Natural killer cell treated with Interleukin-12 subunit alpha and Interleukin-12 subunit beta and Interleukin-15 and Interleukin-18, amount 100 ng/mL, for 72 hours (primary cell): ENCODE data around the gene NAA35. TPM values are rescaled to one million over a fixed set of nuclear protein-coding genes. Genes with fewer than 3 reads are reported as not detected.
"Not testable (repeated sequence)": the region's sequence is repeated elsewhere in the genome, so short reads cannot be mapped to it uniquely, and the experiment has no call there.

Source experiments
- ATAC-seq, 2 donors: fragments of 150-1000 bp; cut with Tn5 transposase in 1 of 2; sonication (Bioruptor Pico), chemical (Tn5 transposase) in 1 of 2; 2 replicates each; pipeline ENCODE4 v1.10.0; 2021
- DNase-seq: peaks from one replicate; pipeline ENCODE4 v3.0.0; 2022; ENCODE audit warnings: low spot score
- H3K27ac Mint-ChIP-seq, 2 donors: 1 replicate in 1 of 2; 2 replicates in 1 of 2; pipeline ENCODE4 v1.8.0; 2022; ENCODE audit warnings: mixed read lengths in 2 of 2, mild to moderate bottlenecking in 1 of 2, moderate library complexity in 1 of 2
- H3K27me3 Mint-ChIP-seq, 2 donors: 1 replicate in 1 of 2; 2 replicates in 1 of 2; pipeline ENCODE4 v1.8.0; 2022; ENCODE audit warnings: mixed read lengths in 2 of 2
- H3K36me3 Mint-ChIP-seq: one replicate; pipeline ENCODE4 v1.8.0; 2022; ENCODE audit warnings: mixed read lengths
- H3K4me1 Mint-ChIP-seq, 2 donors: 1 replicate in 1 of 2; 2 replicates in 1 of 2; pipeline ENCODE4 v1.8.0; 2022; ENCODE audit warnings: low read depth in 2 of 2, mixed read lengths in 2 of 2, mild to moderate bottlenecking in 1 of 2
- H3K4me3 Mint-ChIP-seq: one replicate; pipeline ENCODE4 v1.8.0; 2022; ENCODE audit warnings: mixed read lengths
- H3K9me3 Mint-ChIP-seq: 2 replicates; pipeline ENCODE4 v1.8.0; 2022; ENCODE audit warnings: mixed read lengths
- total RNA-seq, 2 donors: library from RNA; stranded (reverse); gene quantifications; one replicate each; pipeline ENCODE4 v1.2.3, GENCODE V29; 2022

NAA35 gene
- total RNA-seq, 2 donors from 2014 or later: 26.7 to 33.7 TPM

DNA sequence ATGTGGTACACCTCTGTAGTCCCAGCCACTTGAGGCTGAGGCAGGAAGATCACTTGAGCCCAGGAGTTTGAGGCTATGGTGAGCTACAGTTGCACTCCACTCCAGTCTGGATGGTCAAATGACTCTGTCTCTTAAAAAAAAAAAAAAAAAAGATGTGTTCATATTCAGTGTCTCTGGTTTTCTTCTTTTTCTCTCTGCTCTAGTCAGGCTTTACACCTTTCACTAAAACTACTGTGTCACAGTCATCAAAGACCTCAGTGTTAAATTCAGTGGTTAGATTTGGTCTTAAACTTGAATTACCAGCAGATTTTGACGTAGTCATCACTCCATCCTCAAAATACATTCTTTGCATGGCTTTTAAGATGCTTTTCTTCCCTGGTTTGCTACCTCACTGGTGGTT is 28.8 kb downstream of the NAA35 start:
- Mint-ChIP-seq H3K36me3 (peaks cover 31% of the 10 kb centered on the region), H3K27me3 (no peaks in the 10 kb centered on the region), H3K4me1 (peaks cover 18 to 27% of the 10 kb centered on the region in 2 donors), H3K27ac (no peak overlapping the region), H3K9me3 (no peaks in the 10 kb centered on the region), H3K4me3 (no peak overlapping the region)
- ATAC-seq (no peak), DNase-seq (no peak)

DNA sequence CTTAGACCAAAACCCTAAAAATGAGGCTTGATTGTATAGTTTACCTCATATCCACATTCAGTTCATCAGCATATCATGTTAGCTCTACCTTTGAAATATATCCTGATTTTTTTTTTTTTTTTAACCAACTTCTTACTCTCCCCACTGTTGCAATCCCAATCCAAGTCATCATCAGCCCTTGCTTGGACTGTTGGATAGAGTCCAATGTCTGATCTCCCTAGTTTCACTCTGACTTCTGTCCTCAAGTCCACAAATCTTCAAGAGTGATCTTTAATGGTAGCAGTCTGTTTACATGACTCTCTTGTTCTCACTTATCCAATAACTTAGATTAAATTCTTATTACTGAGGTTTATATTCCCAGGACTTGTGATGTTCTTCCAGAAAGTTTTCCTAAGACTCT is 30.8 kb downstream of the NAA35 start:
- H3K36me3 Mint-ChIP-seq: peaks cover 25% of the 10 kb centered on the region
- peak overlapping the region in 1 of 2 donors; percentile 14 for H3K27ac Mint-ChIP-seq
- DNase-seq (no peak), ATAC-seq (no peak)
- H3K4me3 Mint-ChIP-seq: no peak overlapping the region
- peaks cover 18 to 27% of the 10 kb centered on the region in 2 donors for H3K4me1 Mint-ChIP-seq
- no peaks in the 10 kb centered on the region for H3K27me3 Mint-ChIP-seq
- no peaks in the 10 kb centered on the region for H3K9me3 Mint-ChIP-seq

DNA sequence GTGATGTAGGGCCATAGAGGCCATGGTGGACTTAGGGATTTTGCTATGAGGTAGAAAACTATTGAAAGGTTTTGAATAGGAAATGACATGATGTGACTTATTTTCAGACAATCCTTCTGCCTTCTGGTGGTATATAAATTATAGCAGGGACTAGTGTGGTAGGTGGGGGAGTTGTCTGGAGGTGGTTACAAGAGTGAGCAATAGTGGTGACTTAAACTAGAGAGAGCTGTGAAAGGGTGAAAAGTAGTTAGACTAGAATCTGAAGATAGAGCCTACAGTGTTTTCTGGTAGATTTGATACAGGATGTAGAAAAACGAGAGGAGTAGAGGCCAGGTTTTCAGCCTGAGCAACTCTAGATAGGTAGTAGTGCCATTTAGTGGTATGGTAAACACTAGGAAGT is 32.3 kb downstream of the NAA35 start:
- Mint-ChIP-seq H3K27ac (no peak overlapping the region), H3K9me3 (no peaks in the 10 kb centered on the region), H3K36me3 (peaks cover 27% of the 10 kb centered on the region), H3K4me3 (no peak overlapping the region), H3K27me3 (no peaks in the 10 kb centered on the region), H3K4me1 (peaks cover 18 to 27% of the 10 kb centered on the region in 2 donors)
- ATAC-seq: no peak
- DNase-seq: no peak

DNA sequence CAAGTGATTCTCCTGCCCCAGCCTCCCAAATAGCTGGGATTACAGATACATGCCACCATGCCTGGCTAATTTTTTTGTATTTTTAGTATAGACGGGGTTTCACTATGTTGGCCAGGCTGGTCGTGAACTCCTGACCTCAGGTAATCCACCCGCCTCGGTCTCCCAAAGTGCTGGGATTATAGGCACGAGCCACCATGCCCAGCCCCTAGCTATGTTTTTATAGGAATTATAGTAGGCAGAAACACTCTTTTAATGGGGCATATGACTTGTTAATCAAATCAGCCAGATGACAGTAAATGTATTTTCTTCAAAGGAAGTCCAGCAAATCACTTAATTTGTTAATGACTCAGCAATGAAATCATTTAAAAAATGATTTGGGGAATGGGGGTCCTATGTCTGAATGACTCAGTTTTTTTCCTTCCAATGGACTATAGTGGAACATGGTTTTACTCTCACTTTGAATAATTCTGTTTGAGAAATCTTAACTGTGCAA is 33.2 kb downstream of the NAA35 start:
- Mint-ChIP-seq H3K36me3 (peaks cover 30% of the 10 kb centered on the region), H3K4me1 (peaks cover 18 to 27% of the 10 kb centered on the region in 2 donors)
- H3K27ac Mint-ChIP-seq, H3K9me3 Mint-ChIP-seq, ATAC-seq, DNase-seq, H3K27me3 Mint-ChIP-seq, H3K4me3 Mint-ChIP-seq: not testable (repeated sequence)

DNA sequence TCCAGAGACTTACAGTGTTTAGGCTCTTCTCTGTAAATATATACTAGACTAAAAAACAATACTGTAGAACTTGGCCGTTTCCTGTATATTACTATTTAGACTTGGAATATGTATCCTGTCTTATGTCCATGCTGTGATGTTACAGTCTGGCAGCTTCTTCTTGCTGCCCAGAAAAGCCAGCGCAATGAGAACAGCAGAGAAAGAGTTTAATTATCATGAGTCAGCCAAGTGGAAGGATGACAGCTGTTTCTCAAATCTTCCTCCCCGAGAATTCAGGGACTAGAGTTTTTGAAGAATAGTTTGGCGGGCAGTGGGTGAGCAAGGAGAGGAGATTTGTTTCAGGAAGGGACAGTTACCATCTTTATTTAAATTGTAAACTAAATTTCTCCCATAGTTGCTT is 37.5 kb downstream of the NAA35 start:
- ATAC-seq: no peak
- Mint-ChIP-seq H3K4me1 (no peaks in the 10 kb centered on the region), H3K9me3 (no peaks in the 10 kb centered on the region), H3K4me3 (no peak overlapping the region), H3K27ac (no peak overlapping the region), H3K27me3 (no peaks in the 10 kb centered on the region), H3K36me3 (peaks cover 35% of the 10 kb centered on the region)
- no peak for DNase-seq

DNA sequence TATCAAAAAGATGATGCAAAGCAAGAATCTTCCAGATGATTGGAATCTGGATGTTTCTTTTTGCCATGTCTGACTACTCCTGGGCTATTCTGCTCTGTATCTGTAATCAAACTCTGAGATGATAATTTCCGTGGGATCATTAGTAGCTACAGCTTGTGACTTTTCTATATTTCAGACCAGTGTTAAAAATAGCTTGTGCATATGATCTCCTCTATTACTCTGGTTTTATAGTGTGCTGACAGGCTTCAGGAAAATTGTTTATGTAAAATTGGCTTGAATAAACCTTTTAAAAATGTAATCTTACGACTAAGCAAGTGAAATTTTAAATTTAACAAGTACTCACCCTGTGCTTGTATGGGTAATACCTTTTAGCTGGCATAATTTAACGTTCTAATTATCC is 40.4 kb downstream of the NAA35 start:
- no peak overlapping the region for H3K4me3 Mint-ChIP-seq
- no peaks in the 10 kb centered on the region for H3K27me3 Mint-ChIP-seq
- H3K36me3 Mint-ChIP-seq: peaks cover 59% of the 10 kb centered on the region
- ATAC-seq (no peak), DNase-seq (no peak)
- H3K27ac Mint-ChIP-seq: no peak overlapping the region
- H3K9me3 Mint-ChIP-seq: no peaks in the 10 kb centered on the region
- H3K4me1 Mint-ChIP-seq: no peaks in the 10 kb centered on the region

DNA sequence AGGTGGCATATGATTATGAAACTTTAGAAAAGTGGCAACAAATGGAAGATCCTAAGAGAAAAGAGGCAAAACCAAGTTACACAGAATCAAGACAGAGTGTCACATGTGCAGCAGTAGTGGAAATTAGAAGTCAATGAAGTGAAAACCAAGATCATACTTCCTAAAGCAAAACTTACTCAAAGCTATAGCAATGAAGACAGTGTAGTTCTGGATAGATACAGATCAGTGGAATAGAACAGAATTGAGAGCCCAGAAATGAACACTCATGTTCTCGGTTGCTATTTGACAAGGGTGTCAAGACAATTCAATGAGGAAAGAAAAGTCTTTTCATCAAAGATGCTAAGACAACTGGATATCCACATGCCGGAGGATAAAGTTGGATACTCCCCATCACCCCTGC is 43.5 kb downstream of the NAA35 start:
- Mint-ChIP-seq H3K9me3 (no peaks in the 10 kb centered on the region), H3K27ac (no peak overlapping the region), H3K4me1 (peaks cover 0 to 4% of the 10 kb centered on the region in 2 donors), H3K4me3 (no peak overlapping the region), H3K36me3 (peaks cover 50% of the 10 kb centered on the region), H3K27me3 (no peaks in the 10 kb centered on the region)
- ATAC-seq: no peak
- no peak for DNase-seq

DNA sequence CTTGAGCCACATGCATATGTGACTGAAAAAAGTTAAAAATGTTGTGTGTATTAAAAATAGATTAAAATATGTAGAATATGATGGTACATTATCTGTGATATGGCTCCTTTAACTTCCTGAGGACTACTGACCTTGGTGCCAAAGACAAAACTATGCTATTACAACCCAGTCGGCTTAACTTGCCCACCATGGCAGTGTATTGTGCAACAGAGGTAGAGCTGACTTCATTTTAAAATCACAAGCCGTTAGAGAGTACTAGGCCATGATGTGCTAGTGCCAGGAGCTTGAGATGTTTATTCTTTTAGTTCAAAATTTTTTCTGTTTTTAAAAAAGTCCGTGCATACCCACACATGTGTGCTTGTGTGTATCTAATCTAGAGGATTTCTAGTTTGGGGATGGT is 46.3 kb downstream of the NAA35 start:
- Mint-ChIP-seq H3K9me3 (no peaks in the 10 kb centered on the region), H3K4me1 (peaks cover 8 to 11% of the 10 kb centered on the region in 2 donors), H3K36me3 (peaks cover 45% of the 10 kb centered on the region), H3K27ac (no peak overlapping the region), H3K27me3 (no peaks in the 10 kb centered on the region), H3K4me3 (no peak overlapping the region)
- ATAC-seq (no peak), DNase-seq (no peak)

DNA sequence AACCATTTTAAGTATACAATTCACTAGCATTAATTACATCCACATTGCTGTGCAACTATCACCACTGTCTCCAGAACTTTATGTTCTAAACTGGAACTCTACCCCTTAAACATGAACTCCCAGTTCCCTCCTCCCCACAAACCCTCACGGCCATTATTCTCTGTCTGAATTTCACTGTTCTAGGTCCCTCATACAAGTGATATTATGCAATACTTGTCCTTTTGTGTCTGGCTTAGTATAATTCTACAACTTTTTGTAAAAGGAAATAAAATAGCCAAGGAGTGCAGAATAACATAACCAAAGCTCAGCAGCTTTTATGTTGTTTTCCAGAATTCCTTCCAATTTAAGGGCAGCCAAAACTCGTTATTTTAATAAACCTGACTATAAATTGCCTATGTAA is 53.2 kb downstream of the NAA35 start:
- H3K9me3 Mint-ChIP-seq: no peaks in the 10 kb centered on the region
- H3K36me3 Mint-ChIP-seq: peaks cover 9% of the 10 kb centered on the region
- no peak overlapping the region for H3K27ac Mint-ChIP-seq
- ATAC-seq (no peak), DNase-seq (no peak)
- peaks cover 7 to 12% of the 10 kb centered on the region in 2 donors for H3K4me1 Mint-ChIP-seq
- H3K27me3 Mint-ChIP-seq: no peaks in the 10 kb centered on the region
- H3K4me3 Mint-ChIP-seq: no peak overlapping the region

DNA sequence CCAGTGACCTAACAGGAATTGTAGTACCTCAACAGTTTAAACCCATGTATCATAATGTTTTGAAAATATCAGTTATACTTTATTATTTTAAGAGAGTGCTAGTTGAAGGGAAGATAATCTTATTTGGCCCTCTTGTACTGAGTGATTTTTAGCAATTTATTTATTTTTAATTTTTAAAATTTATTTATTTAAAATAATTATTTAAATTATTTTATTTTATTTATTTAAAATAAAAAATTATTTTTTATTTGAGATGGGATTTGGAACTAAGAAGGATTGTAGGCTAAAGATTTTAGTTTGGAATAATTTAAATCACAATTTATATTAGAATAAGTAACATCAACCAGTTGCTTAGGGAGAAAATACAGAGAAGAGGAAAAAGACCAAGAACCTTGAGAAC is 54.2 kb downstream of the NAA35 start:
- Mint-ChIP-seq H3K27ac (no peak overlapping the region), H3K9me3 (no peaks in the 10 kb centered on the region), H3K36me3 (peaks cover 10% of the 10 kb centered on the region), H3K4me1 (peaks cover 7 to 12% of the 10 kb centered on the region in 2 donors), H3K4me3 (no peak overlapping the region), H3K27me3 (no peaks in the 10 kb centered on the region)
- DNase-seq (no peak), ATAC-seq (no peak)

DNA sequence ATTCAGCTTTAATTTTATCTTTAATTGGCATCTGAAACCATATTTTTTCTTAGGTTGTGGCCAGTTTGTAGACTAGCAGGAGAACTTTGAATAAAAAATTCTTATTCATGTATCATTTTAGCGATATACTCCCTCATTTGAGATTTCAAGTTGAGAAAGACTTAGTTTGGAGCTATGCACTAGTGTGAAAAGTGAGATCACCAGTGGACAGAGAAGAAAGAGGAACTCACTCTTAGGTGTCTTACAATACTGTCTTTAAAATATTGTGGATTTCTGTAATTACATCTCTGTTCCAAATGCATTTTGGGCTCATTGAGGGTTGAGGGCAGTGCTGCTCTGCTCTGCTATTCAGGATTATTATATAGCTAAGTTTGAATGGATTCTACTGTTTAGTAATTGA is 54.7 kb downstream of the NAA35 start:
- ATAC-seq: no peak
- no peak for DNase-seq
- no peak overlapping the region for H3K27ac Mint-ChIP-seq
- H3K4me1 Mint-ChIP-seq: peaks cover 7 to 11% of the 10 kb centered on the region in 2 donors
- H3K4me3 Mint-ChIP-seq: no peak overlapping the region
- H3K27me3 Mint-ChIP-seq: no peaks in the 10 kb centered on the region
- peaks cover 14% of the 10 kb centered on the region for H3K36me3 Mint-ChIP-seq
- no peaks in the 10 kb centered on the region for H3K9me3 Mint-ChIP-seq

DNA sequence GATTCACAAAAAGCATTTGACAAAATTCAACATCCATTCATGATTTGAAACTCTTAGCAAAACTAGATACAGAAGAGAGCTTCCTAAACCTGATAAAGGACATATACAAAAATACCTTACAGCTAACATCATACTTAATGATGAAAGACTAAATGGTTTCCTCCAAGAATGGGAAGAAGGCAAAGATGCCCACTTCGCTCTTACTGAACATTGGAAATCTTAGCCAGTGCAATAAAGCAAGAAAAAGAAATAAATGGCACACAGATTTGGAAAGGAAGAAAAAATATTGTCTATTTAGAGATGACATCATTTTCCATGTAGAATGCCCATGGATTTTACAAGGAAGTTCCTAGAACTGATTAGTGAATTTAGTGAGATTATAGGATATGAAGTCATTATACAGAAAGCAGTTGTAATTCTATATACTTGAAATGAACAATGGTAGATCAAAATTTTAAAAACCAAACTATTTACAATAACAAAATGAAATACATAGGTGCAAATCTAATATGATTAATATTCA is 64.4 kb downstream of the NAA35 start:
- Mint-ChIP-seq H3K27ac (no peak overlapping the region), H3K9me3 (no peaks in the 10 kb centered on the region), H3K27me3 (no peaks in the 10 kb centered on the region), H3K4me1 (peaks cover 8 to 9% of the 10 kb centered on the region in 2 donors), H3K4me3 (no peak overlapping the region), H3K36me3 (peaks cover 53% of the 10 kb centered on the region)
- ATAC-seq (no peak), DNase-seq (no peak)

DNA sequence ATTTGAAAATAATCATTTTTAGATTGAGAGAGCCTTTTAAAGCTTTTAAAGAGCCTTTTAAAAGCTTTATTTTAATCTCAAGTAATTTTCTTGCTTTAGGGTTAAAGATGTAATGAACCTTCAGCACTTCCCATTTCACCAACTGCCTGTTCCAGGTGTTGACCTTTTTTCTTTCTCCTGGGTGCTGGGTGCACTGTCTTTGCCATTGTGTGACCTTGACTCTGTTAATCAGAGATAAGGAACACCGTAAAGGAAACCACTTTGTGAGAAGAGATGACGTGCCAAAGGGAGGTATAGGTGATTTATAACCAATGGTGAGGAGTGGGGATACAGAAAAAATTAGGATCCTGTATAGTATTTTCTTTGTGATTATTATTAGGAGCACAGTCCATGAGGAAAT is 68.2 kb downstream of the NAA35 start:
- Mint-ChIP-seq H3K4me1 (peaks cover 0 to 5% of the 10 kb centered on the region in 2 donors), H3K4me3 (no peak overlapping the region), H3K9me3 (no peaks in the 10 kb centered on the region), H3K36me3 (peaks cover 24% of the 10 kb centered on the region), H3K27me3 (no peaks in the 10 kb centered on the region), H3K27ac (no peak overlapping the region)
- no peak for DNase-seq
- ATAC-seq: no peak

DNA sequence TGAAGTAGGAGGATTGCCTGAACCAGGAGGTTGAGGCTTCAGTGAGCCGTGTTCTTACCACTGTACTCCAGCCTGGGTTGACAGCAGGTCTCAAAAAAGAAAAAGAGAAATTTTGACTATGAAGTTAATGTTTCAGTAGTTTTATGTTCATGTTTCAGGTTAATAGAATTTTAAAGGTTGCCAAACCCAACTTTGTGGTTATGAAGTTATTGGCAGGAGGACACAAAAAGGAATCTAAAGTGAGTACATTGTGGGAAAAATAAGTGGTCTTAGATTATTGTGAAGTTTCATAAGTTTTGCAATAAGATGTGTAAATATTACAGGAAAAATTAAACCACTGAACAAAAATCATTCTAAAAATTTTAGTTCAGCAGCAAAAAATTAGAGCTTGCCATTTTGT is 79.8 kb downstream of the NAA35 start:
- H3K27ac Mint-ChIP-seq: peak overlapping the region in 1 of 2 donors; percentile 71
- no peak for ATAC-seq

DNA sequence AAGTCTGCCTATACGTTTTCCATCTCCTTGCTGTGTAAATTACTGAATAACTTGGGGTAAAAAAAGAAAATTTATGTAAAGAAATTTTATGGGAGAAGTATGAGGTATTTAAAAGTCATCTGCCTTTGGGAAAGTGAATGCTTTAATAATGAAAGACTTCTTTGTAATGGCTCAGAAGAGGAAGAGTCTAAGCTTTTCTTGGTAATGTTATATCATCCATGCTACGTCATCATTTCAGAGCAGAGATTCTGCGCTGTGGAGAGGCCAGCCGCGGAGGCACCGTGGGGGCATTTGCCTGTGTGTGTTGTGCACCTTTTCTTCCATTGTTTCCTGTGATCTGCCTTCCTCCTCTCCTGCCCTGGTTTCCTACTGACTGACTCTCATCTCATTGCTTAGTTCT is 80.2 kb downstream of the NAA35 start:
- Mint-ChIP-seq H3K36me3 (peaks cover 30% of the 10 kb centered on the region), H3K4me1 (peaks cover 4 to 12% of the 10 kb centered on the region in 2 donors), H3K9me3 (no peaks in the 10 kb centered on the region), H3K27ac (peak overlapping the region in 1 of 2 donors; percentile 71), H3K27me3 (no peaks in the 10 kb centered on the region), H3K4me3 (no peak overlapping the region)
- no peak for ATAC-seq
- DNase-seq: no peak

More for the DNA sequence above, 79.8 kb downstream of the NAA35 start:
- no peaks in the 10 kb centered on the region for H3K9me3 Mint-ChIP-seq
- no peak for DNase-seq
- H3K27me3 Mint-ChIP-seq: no peaks in the 10 kb centered on the region
- peaks cover 4 to 12% of the 10 kb centered on the region in 2 donors for H3K4me1 Mint-ChIP-seq
- H3K4me3 Mint-ChIP-seq: no peak overlapping the region
- H3K36me3 Mint-ChIP-seq: peaks cover 30% of the 10 kb centered on the region
